ENCODE measurements around the gene MKKS.

DNA sequence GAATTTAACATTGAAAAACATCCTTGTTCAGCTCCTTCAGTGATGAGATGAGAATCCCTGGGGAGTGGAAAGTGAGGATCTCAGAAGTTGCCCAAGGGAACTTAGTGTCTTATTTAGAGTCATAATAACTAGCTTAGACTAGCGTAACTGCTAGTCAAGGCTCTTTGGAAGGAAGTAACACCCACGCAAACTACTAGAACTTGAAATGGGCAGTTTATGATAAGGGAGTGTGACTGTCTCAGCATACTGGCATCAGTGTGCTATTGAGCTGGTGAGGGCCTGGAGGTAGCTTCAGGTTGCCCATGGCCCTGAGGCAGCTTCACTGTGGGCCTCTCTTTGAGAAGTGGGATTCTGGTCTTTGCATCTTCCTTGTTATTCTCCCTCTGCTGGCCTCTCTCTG, 41.2 kb upstream of the MKKS start:
- TF ChIP-seq, protein P1, sequence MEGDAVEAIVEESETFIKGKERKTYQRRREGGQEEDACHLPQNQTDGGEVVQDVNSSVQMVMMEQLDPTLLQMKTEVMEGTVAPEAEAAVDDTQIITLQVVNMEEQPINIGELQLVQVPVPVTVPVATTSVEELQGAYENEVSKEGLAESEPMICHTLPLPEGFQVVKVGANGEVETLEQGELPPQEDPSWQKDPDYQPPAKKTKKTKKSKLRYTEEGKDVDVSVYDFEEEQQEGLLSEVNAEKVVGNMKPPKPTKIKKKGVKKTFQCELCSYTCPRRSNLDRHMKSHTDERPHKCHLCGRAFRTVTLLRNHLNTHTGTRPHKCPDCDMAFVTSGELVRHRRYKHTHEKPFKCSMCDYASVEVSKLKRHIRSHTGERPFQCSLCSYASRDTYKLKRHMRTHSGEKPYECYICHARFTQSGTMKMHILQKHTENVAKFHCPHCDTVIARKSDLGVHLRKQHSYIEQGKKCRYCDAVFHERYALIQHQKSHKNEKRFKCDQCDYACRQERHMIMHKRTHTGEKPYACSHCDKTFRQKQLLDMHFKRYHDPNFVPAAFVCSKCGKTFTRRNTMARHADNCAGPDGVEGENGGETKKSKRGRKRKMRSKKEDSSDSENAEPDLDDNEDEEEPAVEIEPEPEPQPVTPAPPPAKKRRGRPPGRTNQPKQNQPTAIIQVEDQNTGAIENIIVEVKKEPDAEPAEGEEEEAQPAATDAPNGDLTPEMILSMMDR (IDR thresholded peaks at IDR 0.05), result no peak
- TF ChIP-seq POLR2A (IDR thresholded peaks at IDR 0.05) (no peak), POLR2AphosphoS5 (IDR thresholded peaks at IDR 0.05) (no peak)

Data from prostate gland (tissue), 2 donors.